Small intestine (tissue), 7 donors: ENCODE results near the gene JPH3. TPM values are rescaled to one million over a fixed set of nuclear protein-coding genes. Genes with fewer than 3 reads are reported as not detected.

Experiments
- DNase-seq, 2 donors: peaks; one replicate each; pipeline versions ENCODE4 v3.0.0 to v3.0.0-alpha.2; 2013
- FAIRE-seq: peaks from 2 replicates; lab custom pipeline; 2012; peaks lifted over from hg19 to GRCh38; lab: Jason Lieb, UNC
- H3K27ac ChIP-seq, 3 donors: one replicate each; pipeline ENCODE4 v1.5.1; 2013; ENCODE audit warnings: low read length in 2 of 3, mild to moderate bottlenecking in 2 of 3, control low read depth in 1 of 3, inconsistent platforms in 1 of 3, low read depth in 1 of 3, moderate library complexity in 1 of 3
- H3K27me3 ChIP-seq, 3 donors: one replicate each; pipeline ENCODE4 v1.6.1; 2013; ENCODE audit warnings: low read length in 3 of 3, inconsistent platforms in 1 of 3; ENCODE audit not compliant: control insufficient read depth in 3 of 3, insufficient read depth in 3 of 3
- H3K36me3 ChIP-seq, 3 donors: one replicate each; pipeline ENCODE4 v1.6.1; 2013; ENCODE audit warnings: low read length in 3 of 3, inconsistent platforms in 1 of 3, low read depth in 1 of 3, mild to moderate bottlenecking in 1 of 3, moderate library complexity in 1 of 3; ENCODE audit not compliant: control insufficient read depth in 3 of 3, insufficient read depth in 2 of 3
- H3K4me1 ChIP-seq, 3 donors: one replicate each; pipeline ENCODE4 v1.6.1; 2013; ENCODE audit warnings: low read length in 2 of 3, inconsistent platforms in 1 of 3, low read depth in 1 of 3, mild to moderate bottlenecking in 1 of 3, moderate library complexity in 1 of 3; ENCODE audit not compliant: control insufficient read depth in 3 of 3, insufficient read depth in 2 of 3
- H3K4me3 ChIP-seq, 3 donors: one replicate each; pipeline ENCODE4 v1.5.1; 2013; ENCODE audit warnings: low read length in 3 of 3, control low read depth in 1 of 3, inconsistent platforms in 1 of 3, low read depth in 1 of 3, mild to moderate bottlenecking in 1 of 3, moderate library complexity in 1 of 3
- H3K9me3 ChIP-seq, 2 donors: one replicate each; pipeline ENCODE4 v1.6.1; 2013; ENCODE audit warnings: low read depth in 1 of 2, low read length in 1 of 2; ENCODE audit not compliant: control insufficient read depth in 2 of 2, insufficient read depth in 1 of 2
- whole genome bisulfite sequencing, 3 donors: extraction: QIAGEN DNeasy Blood & Tissue Kit; methylation state at CpG; one replicate each; pipeline ENCODE4 v1.1.7; 2013; 5-methylcytosine and 5-hydroxymethylcytosine counted together
- polyA plus RNA-seq, 4 donors: library from polyadenylated mRNA; stranded (reverse) in 3 of 4; unstranded in 1 of 4; fragments of 200-250 nt in 3 of 4; fragments of 120-200 nt in 1 of 4; gene quantifications; one replicate each; pipeline versions ENCODE4 v1.2.1 to v1.2.3, GENCODE V29; 2013
- donor health status: healthy with polysubstance abuse.
- donor health status: control.
- donor health status: control.
- donor health status: Bipolar disorder and iron deficiency.
- donor health status: healthy.

The JPH3 gene
- polyA plus RNA-seq, 4 donors: 0.22 to 2.4 TPM; not detected in 2

- H3K4me1 ChIP-seq: no peaks in the 10 kb centered on the region
- no peak overlapping the region for H3K27ac ChIP-seq
- no peaks in the 10 kb centered on the region for H3K9me3 ChIP-seq
- DNase-seq (peak in 1 of 2 donors; percentile 79), FAIRE-seq (no peak)
- H3K36me3 ChIP-seq: no peaks in the 10 kb centered on the region
- no peak overlapping the region for H3K4me3 ChIP-seq
- 53 to 68% (median 63%) methylated on average over 11 to 12 of the region's 12 CpGs for WGBS, 3 donors
- no peaks in the 10 kb centered on the region for H3K27me3 ChIP-seq
These were observed 41.7 kb upstream of the JPH3 start for GRCh38 chr16:87560428-87561199.

GRCh38 chr16:87561200-87562105, 40.9 kb upstream of the JPH3 start:
- 87 to 92% (median 87%) methylated on average over 29 of the region's 29 CpGs for WGBS, 3 donors
- no peak overlapping the region for H3K4me3 ChIP-seq
- no peaks in the 10 kb centered on the region for H3K4me1 ChIP-seq
- H3K36me3 ChIP-seq: no peaks in the 10 kb centered on the region
- no peak for FAIRE-seq
- H3K27me3 ChIP-seq: no peaks in the 10 kb centered on the region
- no peak for DNase-seq
- H3K27ac ChIP-seq: no peak overlapping the region
- H3K9me3 ChIP-seq: no peaks in the 10 kb centered on the region

GRCh38 chr16:87562201-87562600, 40.1 kb upstream of the JPH3 start:
- 32 to 72% (median 47%) methylated on average over 12 of the region's 12 CpGs for WGBS, 3 donors
- H3K36me3 ChIP-seq: no peaks in the 10 kb centered on the region
- no peaks in the 10 kb centered on the region for H3K9me3 ChIP-seq
- no peak overlapping the region for H3K4me3 ChIP-seq
- H3K27ac ChIP-seq: no peak overlapping the region
- DNase-seq (no peak), FAIRE-seq (no peak)
- H3K27me3 ChIP-seq: no peaks in the 10 kb centered on the region
- H3K4me1 ChIP-seq: no peaks in the 10 kb centered on the region

- no peak overlapping the region for H3K4me3 ChIP-seq
- no peaks in the 10 kb centered on the region for H3K9me3 ChIP-seq
- H3K27ac ChIP-seq: no peak overlapping the region
- DNase-seq (no peak), FAIRE-seq (no peak)
- WGBS, 3 donors: 78 to 84% (median 82%) methylated on average over 6 of the region's 6 CpGs
- H3K36me3 ChIP-seq: no peaks in the 10 kb centered on the region
- H3K4me1 ChIP-seq: no peaks in the 10 kb centered on the region
- no peaks in the 10 kb centered on the region for H3K27me3 ChIP-seq
These were observed 39.3 kb upstream of the JPH3 start for GRCh38 chr16:87563022-87563421.

GRCh38 chr16:87563714-87564523, 38.4 kb upstream of the JPH3 start:
- DNase-seq (no peak), FAIRE-seq (no peak)
- no peaks in the 10 kb centered on the region for H3K27me3 ChIP-seq
- no peaks in the 10 kb centered on the region for H3K9me3 ChIP-seq
- no peak overlapping the region for H3K4me3 ChIP-seq
- H3K36me3 ChIP-seq: no peaks in the 10 kb centered on the region
- H3K4me1 ChIP-seq: no peaks in the 10 kb centered on the region
- WGBS, 3 donors: 80 to 84% (median 83%) methylated on average over 38 to 44 of the region's 44 CpGs
- no peak overlapping the region for H3K27ac ChIP-seq

- Histone ChIP-seq H3K36me3 (no peaks in the 10 kb centered on the region), H3K4me1 (no peaks in the 10 kb centered on the region), H3K9me3 (no peaks in the 10 kb centered on the region), H3K27ac (no peak overlapping the region), H3K27me3 (no peaks in the 10 kb centered on the region), H3K4me3 (no peak overlapping the region)
- no peak for DNase-seq
- FAIRE-seq: no peak
- WGBS, 3 donors: 88 to 96% (median 93%) methylated on average over 6 of the region's 6 CpGs
These were observed 37.9 kb upstream of the JPH3 start for GRCh38 chr16:87564524-87564778.

GRCh38 chr16:87569601-87570571, 32.4 kb upstream of the JPH3 start:
- Histone ChIP-seq H3K27ac (no peak overlapping the region), H3K4me1 (peaks cover 0 to 6% (median 0%) of the 10 kb centered on the region in 3 donors), H3K27me3 (peaks cover 0 to 3% (median 0%) of the 10 kb centered on the region in 3 donors), H3K4me3 (no peak overlapping the region), H3K9me3 (no peaks in the 10 kb centered on the region), H3K36me3 (no peaks in the 10 kb centered on the region)
- no peak for DNase-seq
- FAIRE-seq: no peak
- WGBS, 3 donors: 70 to 74% (median 73%) methylated on average over 23 to 25 of the region's 25 CpGs
